ENCODE measurements around the gene TACO1.

Gene TACO1

DNA sequence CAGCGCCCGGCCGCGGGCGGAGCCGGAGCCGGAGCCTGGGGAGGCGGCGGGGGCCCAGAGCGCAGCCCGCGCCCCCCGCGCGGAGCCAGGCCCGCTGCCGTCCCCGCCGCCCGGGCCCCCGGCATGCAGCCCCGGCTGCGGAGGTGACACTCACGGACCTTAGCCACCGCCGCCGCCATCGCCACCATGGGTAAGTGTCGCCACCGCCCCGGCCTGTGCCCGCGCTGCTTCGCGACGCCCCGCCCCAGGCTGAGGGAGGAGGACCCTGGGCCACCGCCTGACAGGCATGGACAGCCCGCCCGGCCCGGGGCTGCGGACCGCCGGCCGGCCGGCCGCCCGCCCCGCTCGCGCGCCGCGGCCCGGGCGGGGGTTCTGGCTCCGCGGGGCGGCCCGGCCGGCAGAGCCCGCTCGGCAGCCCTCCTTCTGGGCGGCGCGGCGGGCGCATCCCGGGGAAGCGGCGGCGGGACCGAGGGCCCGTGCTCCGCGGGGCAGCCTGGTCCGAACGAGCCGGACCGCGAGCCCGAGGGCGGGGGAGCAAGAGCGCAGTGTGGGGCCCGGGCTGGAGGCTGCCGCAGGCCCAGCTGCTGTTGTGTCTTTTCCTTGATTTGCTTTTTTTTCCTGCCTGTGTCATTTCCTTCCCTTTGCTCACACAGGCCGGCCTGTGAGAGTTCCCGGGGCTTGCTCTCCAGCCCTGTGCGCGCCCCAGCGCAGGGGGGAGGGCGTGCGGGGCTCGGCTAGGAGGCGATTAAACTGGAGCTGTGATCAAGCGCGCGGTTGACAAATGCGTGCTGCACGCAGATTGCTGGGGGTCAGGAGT is 22.1 kb downstream of the TACO1 start:
- H3K36me3 Mint-ChIP-seq = no peaks in the 10 kb centered on the region
- peak overlapping the region; percentile 89 for H3K27ac Mint-ChIP-seq
- no peaks in the 10 kb centered on the region for H3K27me3 Mint-ChIP-seq
- H3K9me3 Mint-ChIP-seq = no peaks in the 10 kb centered on the region
- peak overlapping the region; percentile 96 for H3K4me3 Mint-ChIP-seq
- peaks cover 49% of the 10 kb centered on the region for H3K4me1 Mint-ChIP-seq

DNA sequence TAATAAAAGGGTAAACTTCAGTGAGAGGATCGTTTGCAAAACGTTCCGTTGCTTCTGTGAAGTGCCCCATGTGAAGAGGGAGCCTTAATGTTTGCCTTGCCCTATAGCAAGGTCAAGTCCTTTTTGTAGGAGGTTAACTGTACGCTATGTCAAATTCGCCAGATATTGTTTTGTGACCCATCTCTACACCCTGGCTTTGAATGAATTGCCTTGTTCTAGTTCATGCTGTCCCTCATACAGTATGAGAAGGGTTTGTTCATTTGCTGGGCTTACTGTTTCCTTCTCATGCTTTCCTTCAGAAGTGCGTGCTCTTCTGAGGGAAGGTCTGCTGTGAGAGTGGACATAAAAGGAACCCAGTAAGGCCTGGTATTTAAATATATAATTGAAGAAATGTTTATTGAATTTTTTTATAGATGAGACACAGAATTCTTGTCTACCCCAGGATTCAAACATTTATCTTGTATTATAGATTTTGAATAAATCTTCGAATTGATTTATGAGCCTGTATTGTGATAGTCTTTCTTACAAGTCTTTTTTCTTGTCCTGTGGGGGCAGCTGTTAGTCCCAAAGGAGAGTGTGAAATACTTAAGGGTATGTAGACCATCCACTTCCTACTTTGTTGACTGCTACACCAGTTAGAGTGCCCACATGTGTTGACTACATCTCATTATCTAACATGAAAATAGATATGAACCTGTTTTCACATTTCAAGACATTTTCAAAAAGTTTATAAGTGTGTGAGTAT is 23.3 kb downstream of the TACO1 start:
- H3K27ac Mint-ChIP-seq = peak overlapping the region; percentile 89
- no peaks in the 10 kb centered on the region for H3K36me3 Mint-ChIP-seq
- no peaks in the 10 kb centered on the region for H3K27me3 Mint-ChIP-seq
- H3K9me3 Mint-ChIP-seq = no peaks in the 10 kb centered on the region
- H3K4me3 Mint-ChIP-seq = peak overlapping the region; percentile 96
- peaks cover 49% of the 10 kb centered on the region for H3K4me1 Mint-ChIP-seq

DNA sequence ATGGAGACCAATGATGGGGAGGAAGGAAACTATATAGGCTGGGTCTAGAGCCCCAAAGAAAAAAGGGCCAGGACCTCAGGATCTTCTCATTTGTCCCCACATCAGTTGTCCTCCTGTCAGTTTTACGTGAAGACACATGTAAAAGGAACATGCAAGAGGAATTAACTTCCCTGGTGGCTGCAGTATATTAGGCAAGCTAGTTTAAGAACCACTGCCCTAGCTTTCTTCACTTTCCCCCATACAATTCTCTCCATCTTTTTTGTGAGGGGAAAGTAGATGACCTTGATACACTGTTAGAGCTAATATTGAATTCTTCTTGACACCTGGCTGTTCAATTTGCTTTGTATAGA is 23.8 kb downstream of the TACO1 start:
- no peaks in the 10 kb centered on the region for H3K9me3 Mint-ChIP-seq
- H3K4me1 Mint-ChIP-seq = peaks cover 52% of the 10 kb centered on the region
- no peaks in the 10 kb centered on the region for H3K36me3 Mint-ChIP-seq
- peak overlapping the region; percentile 96 for H3K4me3 Mint-ChIP-seq
- H3K27ac Mint-ChIP-seq = peak overlapping the region; percentile 89
- H3K27me3 Mint-ChIP-seq = no peaks in the 10 kb centered on the region

DNA sequence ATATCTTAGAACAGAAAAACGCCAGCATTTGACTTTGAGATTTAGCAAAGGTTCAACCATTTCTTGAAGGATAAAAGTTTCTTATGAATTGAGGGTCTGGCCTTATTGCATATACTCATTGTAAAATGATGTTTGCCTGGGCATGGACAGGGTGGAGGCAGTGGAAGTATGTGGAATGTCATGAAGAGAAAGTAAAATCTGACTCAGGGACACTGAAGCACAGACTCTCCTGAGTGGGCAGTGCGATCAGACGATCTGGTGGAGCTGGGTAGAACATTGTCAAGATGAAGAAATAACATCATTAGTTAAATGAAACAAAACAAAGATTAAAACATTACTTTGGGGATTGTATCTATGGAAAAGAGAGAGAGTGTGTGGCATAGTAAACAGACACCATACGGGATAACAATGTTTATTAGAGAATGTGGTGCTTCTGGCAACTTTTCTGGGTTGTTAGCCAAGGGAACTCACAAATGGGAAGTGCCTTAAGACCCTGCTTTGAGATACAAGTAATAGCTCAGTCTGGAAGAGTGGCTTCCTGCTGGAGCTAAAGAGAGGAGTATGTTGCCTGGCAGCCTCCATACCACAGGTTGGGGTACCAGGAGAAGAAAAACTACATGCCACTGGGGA is 26.0 kb downstream of the TACO1 start:
- Mint-ChIP-seq H3K9me3 (no peaks in the 10 kb centered on the region), H3K27ac (peak overlapping the region; percentile 10), H3K27me3 (no peaks in the 10 kb centered on the region), H3K36me3 (no peaks in the 10 kb centered on the region), H3K4me1 (peaks cover 56% of the 10 kb centered on the region), H3K4me3 (peak overlapping the region; percentile 5)

DNA sequence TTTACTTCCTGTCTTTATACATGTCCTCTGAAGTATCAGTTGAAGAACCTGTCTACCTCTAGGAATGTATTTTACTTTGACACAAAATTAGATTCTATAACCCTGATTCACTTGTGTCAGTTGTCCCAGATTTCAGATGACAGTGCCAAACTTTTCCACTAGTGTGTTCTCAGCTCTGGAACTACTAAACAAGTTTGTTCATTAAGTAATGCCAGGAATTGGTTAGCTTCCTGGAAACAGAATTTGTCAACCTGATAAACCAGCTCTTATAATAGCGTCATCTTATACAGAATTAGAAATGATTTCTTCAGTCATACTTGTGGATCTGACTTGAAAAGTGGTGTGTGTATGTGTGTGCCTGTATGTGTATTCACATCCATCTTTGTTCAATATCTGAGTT is 28.9 kb downstream of the TACO1 start:
- H3K4me3 Mint-ChIP-seq = no peak overlapping the region
- no peaks in the 10 kb centered on the region for H3K9me3 Mint-ChIP-seq
- H3K36me3 Mint-ChIP-seq = peaks cover 4% of the 10 kb centered on the region
- peaks cover 57% of the 10 kb centered on the region for H3K4me1 Mint-ChIP-seq
- no peak overlapping the region for H3K27ac Mint-ChIP-seq
- no peaks in the 10 kb centered on the region for H3K27me3 Mint-ChIP-seq

DNA sequence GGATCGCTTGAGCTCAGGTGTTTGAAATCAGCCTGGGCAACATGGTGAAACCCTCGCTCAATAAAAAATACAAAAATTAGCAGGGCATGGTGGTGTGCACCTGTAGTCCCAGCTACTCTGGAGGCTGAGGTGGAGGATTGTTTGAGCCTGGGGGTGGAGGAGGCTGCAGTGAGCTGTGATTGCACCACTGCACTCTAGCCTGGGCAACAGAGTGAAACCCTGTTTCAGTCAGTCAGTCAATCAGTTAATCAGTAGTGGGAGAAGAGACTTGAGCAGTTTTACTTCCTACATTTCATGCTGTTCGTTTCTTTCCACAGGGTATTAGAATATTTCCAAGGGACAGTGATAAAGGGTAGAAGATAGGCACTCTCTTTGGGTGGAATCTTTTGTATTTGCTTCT is 30.4 kb downstream of the TACO1 start:
- H3K4me3 Mint-ChIP-seq = no peak overlapping the region
- peaks cover 8% of the 10 kb centered on the region for H3K36me3 Mint-ChIP-seq
- peaks cover 48% of the 10 kb centered on the region for H3K4me1 Mint-ChIP-seq
- H3K9me3 Mint-ChIP-seq = no peaks in the 10 kb centered on the region
- no peaks in the 10 kb centered on the region for H3K27me3 Mint-ChIP-seq
- H3K27ac Mint-ChIP-seq = no peak overlapping the region

DNA sequence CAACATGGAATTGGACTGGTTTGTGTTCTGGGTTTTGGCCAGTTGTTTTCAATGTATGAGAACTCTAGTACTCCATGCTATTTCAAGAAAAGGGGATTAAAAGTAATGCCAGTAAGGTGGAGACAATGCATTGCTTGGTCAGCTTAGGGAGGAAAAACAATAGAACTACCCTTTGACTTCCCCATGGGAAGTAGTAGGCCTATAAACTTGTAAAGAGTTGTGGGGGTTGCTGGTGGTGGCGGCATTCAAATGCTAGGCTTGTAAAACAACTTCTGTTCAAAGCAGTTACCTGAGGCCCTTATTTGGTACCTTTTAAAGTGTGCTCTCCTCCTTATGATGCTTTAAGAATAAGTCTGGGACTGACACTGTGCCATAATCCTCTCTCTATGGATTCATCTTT is 30.9 kb downstream of the TACO1 start:
- Mint-ChIP-seq H3K36me3 (peaks cover 12% of the 10 kb centered on the region), H3K9me3 (no peaks in the 10 kb centered on the region), H3K4me3 (no peak overlapping the region), H3K4me1 (peaks cover 48% of the 10 kb centered on the region), H3K27me3 (no peaks in the 10 kb centered on the region), H3K27ac (no peak overlapping the region)

DNA sequence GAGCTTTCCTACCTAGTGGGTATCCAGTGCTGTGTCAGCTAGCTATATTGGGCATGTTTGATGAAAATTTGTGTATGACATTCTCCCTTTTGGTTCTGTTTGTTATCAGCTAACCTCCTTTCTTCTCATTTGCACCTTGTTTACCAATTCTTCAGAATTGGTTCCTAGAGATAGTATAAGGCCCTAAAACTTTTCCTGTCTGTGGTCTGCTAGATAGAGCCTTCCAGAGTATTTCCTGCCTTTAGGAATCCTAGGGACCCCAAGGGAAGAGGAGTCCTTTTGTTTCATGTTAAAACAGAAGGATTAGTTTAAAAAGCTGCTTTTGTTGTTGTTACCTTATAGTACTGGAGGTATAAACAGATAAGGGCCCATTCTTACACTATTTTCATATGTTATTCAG is 33.0 kb downstream of the TACO1 start:
- no peaks in the 10 kb centered on the region for H3K27me3 Mint-ChIP-seq
- H3K4me3 Mint-ChIP-seq = no peak overlapping the region
- no peaks in the 10 kb centered on the region for H3K9me3 Mint-ChIP-seq
- H3K36me3 Mint-ChIP-seq = peaks cover 13% of the 10 kb centered on the region
- H3K27ac Mint-ChIP-seq = peak overlapping the region; percentile 43
- peaks cover 47% of the 10 kb centered on the region for H3K4me1 Mint-ChIP-seq

DNA sequence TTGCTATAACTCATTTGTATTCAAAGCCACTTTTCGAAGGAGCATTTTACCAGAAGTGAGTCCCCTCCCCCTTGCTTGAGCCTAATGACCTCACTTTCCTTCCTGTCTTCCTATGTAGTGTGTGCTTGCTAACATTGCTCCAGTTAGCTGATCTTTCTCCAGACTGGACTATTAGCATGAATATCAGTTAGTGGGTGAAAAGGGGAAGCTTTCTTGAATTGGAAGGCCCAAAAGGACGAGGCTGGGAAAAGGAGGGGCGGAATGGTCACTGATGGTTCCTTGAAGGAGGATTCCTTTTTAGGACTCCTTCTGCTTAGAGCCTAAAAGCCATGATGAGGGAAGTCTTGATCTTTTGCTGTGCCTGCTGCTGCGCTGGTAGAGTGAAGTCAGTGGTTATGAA is 33.5 kb downstream of the TACO1 start:
- Mint-ChIP-seq H3K4me1 (peaks cover 51% of the 10 kb centered on the region), H3K27ac (no peak overlapping the region), H3K4me3 (no peak overlapping the region), H3K9me3 (no peaks in the 10 kb centered on the region), H3K27me3 (no peaks in the 10 kb centered on the region), H3K36me3 (peaks cover 13% of the 10 kb centered on the region)

DNA sequence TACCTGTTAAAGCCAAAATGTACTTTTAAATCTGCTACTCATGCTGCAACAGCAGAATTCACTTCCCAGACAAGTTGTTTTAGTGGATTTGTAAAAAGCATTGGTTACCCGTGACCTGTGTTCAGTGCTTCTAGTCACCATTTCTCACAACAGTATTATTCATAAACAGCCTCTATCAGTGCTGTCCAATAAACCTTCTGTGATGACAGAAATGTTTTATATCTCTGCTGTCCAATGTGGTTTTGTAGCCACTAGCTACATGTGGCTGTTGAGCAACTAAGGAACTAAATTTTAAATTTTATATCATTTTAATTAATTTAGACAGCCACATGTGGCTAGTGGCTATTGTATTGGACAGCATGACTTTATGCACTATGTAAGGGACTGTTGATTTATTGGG is 34.1 kb downstream of the TACO1 start:
- Mint-ChIP-seq H3K4me1 (peaks cover 50% of the 10 kb centered on the region), H3K9me3 (no peaks in the 10 kb centered on the region), H3K27ac (no peak overlapping the region), H3K36me3 (peaks cover 13% of the 10 kb centered on the region), H3K4me3 (no peak overlapping the region), H3K27me3 (no peaks in the 10 kb centered on the region)

DNA sequence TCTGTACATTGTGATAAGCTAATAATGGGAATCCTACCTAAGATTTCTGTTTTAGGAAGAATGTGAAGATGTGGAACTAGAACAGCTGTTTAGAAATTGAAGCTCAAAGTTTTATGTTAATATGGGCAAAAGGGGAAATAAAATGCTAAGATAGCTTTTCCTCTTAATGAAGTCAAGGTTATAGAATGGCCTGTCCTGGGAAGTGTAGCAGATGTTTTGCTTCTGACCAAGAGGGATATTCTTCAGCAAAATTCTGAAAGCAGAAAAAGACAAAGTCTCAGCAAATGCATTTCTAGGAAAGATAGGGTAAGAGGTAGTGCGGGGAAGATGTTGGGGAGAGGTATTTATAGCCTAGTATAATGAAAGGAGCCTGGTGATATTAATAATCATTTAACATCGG is 34.6 kb downstream of the TACO1 start:
- Mint-ChIP-seq H3K36me3 (peaks cover 13% of the 10 kb centered on the region), H3K4me3 (no peak overlapping the region), H3K4me1 (peaks cover 51% of the 10 kb centered on the region), H3K9me3 (no peaks in the 10 kb centered on the region), H3K27ac (no peak overlapping the region), H3K27me3 (no peaks in the 10 kb centered on the region)

DNA sequence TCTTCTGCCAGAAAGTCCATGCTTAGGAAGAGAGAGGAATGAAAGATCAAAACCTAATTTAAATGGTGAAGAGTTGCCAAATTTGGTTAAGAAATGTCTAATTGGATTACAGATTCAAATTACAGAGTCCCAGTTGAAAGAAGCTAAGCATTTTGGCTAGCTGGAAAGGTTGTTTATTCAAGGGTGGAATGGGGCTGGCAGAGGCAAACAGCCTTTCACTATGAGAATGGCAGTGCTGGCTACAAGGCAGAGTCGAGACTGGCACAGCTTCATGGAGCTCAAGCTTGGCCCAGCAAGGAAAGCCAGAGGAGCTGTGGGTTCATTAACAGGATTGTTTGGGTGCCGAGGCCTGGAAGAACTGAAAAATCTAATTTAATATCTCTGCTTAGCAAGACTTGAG is 35.1 kb downstream of the TACO1 start:
- no peak overlapping the region for H3K27ac Mint-ChIP-seq
- no peaks in the 10 kb centered on the region for H3K27me3 Mint-ChIP-seq
- H3K4me3 Mint-ChIP-seq = no peak overlapping the region
- peaks cover 13% of the 10 kb centered on the region for H3K36me3 Mint-ChIP-seq
- H3K4me1 Mint-ChIP-seq = peaks cover 48% of the 10 kb centered on the region
- H3K9me3 Mint-ChIP-seq = no peaks in the 10 kb centered on the region

DNA sequence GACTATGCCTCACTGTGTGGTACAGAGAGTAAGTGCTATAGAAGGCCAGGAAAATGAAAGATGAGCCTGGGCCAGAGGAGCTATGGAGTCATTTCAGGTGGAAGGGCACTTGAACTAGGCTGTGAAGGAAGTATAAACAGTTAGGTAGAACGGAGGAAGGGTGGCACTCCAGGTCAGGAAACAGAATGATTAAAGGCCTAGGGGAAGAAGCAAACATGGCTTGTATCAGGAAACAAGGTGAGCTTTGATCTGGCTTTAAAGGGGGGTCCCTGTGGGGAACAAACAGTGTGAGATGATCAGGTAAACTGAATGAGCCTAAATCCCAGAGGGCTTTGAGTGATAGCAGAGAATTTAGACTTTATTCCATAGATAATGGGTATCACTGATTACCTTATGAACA is 38.4 kb downstream of the TACO1 start:
- Mint-ChIP-seq H3K36me3 (peaks cover 11% of the 10 kb centered on the region), H3K4me3 (no peak overlapping the region), H3K27me3 (no peaks in the 10 kb centered on the region), H3K9me3 (no peaks in the 10 kb centered on the region), H3K4me1 (peaks cover 33% of the 10 kb centered on the region), H3K27ac (peak overlapping the region; percentile 86)

DNA sequence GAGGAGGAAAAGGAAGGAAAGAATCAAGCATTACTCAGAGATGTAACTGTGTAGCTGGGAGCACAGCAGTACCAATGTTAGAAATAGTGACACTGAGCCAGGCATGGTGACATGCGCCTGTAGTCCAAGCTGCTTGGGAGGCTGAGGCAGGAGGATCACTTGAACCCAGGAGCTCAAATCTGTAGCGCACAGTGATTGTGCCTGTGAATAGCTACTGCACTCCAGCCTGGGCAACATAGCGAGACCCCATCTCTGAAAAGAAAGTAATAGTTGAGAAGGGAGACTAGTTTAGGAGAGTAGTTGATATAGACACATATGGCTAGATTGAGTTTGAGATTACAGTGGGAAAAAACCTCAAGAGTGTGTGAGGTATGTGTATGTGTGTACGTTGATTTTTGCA is 39.3 kb downstream of the TACO1 start:
- Mint-ChIP-seq H3K9me3 (no peaks in the 10 kb centered on the region), H3K27me3 (no peaks in the 10 kb centered on the region), H3K36me3 (peaks cover 9% of the 10 kb centered on the region), H3K4me3 (no peak overlapping the region), H3K27ac (no peak overlapping the region), H3K4me1 (peaks cover 34% of the 10 kb centered on the region)

DNA sequence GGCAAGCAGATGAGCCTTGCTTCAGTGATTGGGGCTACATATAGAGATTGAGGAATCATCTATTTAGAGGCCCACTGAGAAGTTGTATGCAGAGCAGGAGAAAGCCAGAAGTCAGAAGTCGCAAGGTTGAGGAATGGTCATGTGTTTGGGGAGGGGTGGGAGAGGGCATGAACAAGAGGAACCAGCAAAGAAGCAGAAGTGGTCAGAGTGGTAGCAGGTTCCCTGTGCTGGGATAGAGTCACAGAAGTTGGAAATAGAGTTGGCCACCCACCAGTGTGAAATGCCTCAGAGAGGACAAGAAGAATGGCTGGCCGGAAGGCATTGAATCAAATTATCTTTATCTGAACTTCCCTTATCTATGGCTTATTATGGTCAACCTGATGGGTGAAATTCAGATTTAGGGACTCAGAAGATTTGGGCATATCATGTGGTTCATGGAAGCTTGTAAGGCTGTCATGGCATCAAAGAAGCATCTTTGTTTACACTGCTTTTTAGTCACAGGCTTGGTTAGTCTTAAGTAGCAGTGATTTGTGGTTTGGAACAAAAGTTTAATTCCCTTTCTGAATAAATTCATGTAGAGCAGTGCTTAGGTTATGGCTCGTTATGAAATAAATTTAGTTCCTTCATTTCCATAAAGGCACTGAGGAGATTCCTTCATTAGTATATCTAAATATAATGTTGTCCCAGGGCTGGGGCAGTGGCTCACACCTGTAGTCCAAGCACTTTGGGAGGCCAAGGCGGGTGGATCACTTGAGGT is 41.2 kb downstream of the TACO1 start:
- H3K4me3 Mint-ChIP-seq = no peak overlapping the region
- peaks cover 5% of the 10 kb centered on the region for H3K36me3 Mint-ChIP-seq
- H3K4me1 Mint-ChIP-seq = peaks cover 24% of the 10 kb centered on the region
- H3K27me3 Mint-ChIP-seq = no peaks in the 10 kb centered on the region
- H3K9me3 Mint-ChIP-seq = no peaks in the 10 kb centered on the region
- H3K27ac Mint-ChIP-seq = peak overlapping the region; percentile 33

All from activated naive CD4-positive, alpha-beta T cell treated with anti-CD3 and anti-CD28 coated beads, Interleukin-2, amount 50 U/mL, for 24 hours (primary cell).